ENCODE measurements around the gene ELFN2. TPM values are rescaled to one million over a fixed set of nuclear protein-coding genes. Genes with fewer than 3 reads are reported as not detected.

Gene ELFN2
- total RNA-seq, 2 experiments from 2014 or later: 0.05 to 0.08 TPM

GRCh38 chr22:37343863-37344734, 83.2 kb downstream of the ELFN2 start:
- ChIA-PET POLR2A (no interaction called here), CTCF (no interaction called here)
- ATAC-seq (no peak), DNase-seq (no peak)
- H3K36me3 Mint-ChIP-seq (ENCODE audit: low read depth): no peaks in the 10 kb centered on the region
- H3K9me3 Mint-ChIP-seq (ENCODE audit: insufficient read depth): no peaks in the 10 kb centered on the region
- H3K27ac Mint-ChIP-seq: no peak overlapping the region
- peaks cover 5% of the 10 kb centered on the region for H3K27me3 Mint-ChIP-seq (ENCODE audit: low read depth)
- H3K4me3 Mint-ChIP-seq: no peak overlapping the region
- no peaks in the 10 kb centered on the region for H3K4me1 Mint-ChIP-seq (ENCODE audit: low read depth)

GRCh38 chr22:37343348-37343747, 83.9 kb downstream of the ELFN2 start:
- DNase-seq (no peak), ATAC-seq (no peak)
- Mint-ChIP-seq H3K9me3 (ENCODE audit: insufficient read depth) (no peaks in the 10 kb centered on the region), H3K27ac (no peak overlapping the region), H3K27me3 (ENCODE audit: low read depth) (peaks cover 7% of the 10 kb centered on the region), H3K4me1 (ENCODE audit: low read depth) (no peaks in the 10 kb centered on the region), H3K36me3 (ENCODE audit: low read depth) (no peaks in the 10 kb centered on the region), H3K4me3 (no peak overlapping the region)
- ChIA-PET CTCF (no interaction called here), POLR2A (no interaction called here)

GRCh38 chr22:37342065-37342464, 85.2 kb downstream of the ELFN2 start:
- H3K27me3 Mint-ChIP-seq (ENCODE audit: low read depth): peaks cover 14% of the 10 kb centered on the region
- no peaks in the 10 kb centered on the region for H3K9me3 Mint-ChIP-seq (ENCODE audit: insufficient read depth)
- H3K4me3 Mint-ChIP-seq: no peak overlapping the region
- POLR2A ChIA-PET: no interaction called here
- no peak overlapping the region for H3K27ac Mint-ChIP-seq
- no peaks in the 10 kb centered on the region for H3K4me1 Mint-ChIP-seq (ENCODE audit: low read depth)
- no peak for DNase-seq
- CTCF ChIA-PET: interaction anchor here (1.3 kb wide), 1 partner anchor 8 kb away, joined by 4 read pairs; no protein-coding TSS in a partner anchor
- H3K36me3 Mint-ChIP-seq (ENCODE audit: low read depth): no peaks in the 10 kb centered on the region
- ATAC-seq: no peak

- no peak for DNase-seq
- Mint-ChIP-seq H3K27me3 (ENCODE audit: low read depth) (peaks cover 25% of the 10 kb centered on the region), H3K4me3 (no peak overlapping the region), H3K9me3 (ENCODE audit: insufficient read depth) (no peaks in the 10 kb centered on the region), H3K27ac (no peak overlapping the region), H3K4me1 (ENCODE audit: low read depth) (no peaks in the 10 kb centered on the region), H3K36me3 (ENCODE audit: low read depth) (no peaks in the 10 kb centered on the region)
- POLR2A ChIA-PET: no interaction called here
- no peak for ATAC-seq
- CTCF ChIA-PET: interaction anchor here (1.1 to 1.8 kb wide), 2 partner anchors 24 to 88 kb away, joined by 3 to 4 read pairs; no protein-coding TSS in a partner anchor
Observed at GRCh38 chr22:37340331-37341262, 86.7 kb downstream of the ELFN2 start.

- ChIA-PET CTCF (no interaction called here), POLR2A (no interaction called here)
- ATAC-seq (no peak), DNase-seq (no peak)
- Mint-ChIP-seq H3K27ac (no peak overlapping the region), H3K4me1 (ENCODE audit: low read depth) (no peaks in the 10 kb centered on the region), H3K4me3 (no peak overlapping the region), H3K27me3 (ENCODE audit: low read depth) (peaks cover 42% of the 10 kb centered on the region), H3K36me3 (ENCODE audit: low read depth) (no peaks in the 10 kb centered on the region), H3K9me3 (ENCODE audit: insufficient read depth) (no peaks in the 10 kb centered on the region)
Observed at GRCh38 chr22:37338539-37339246, 88.6 kb downstream of the ELFN2 start.

GRCh38 chr22:37337204-37337943, 89.9 kb downstream of the ELFN2 start:
- Mint-ChIP-seq H3K36me3 (ENCODE audit: low read depth) (no peaks in the 10 kb centered on the region), H3K4me3 (no peak overlapping the region), H3K27me3 (ENCODE audit: low read depth) (peaks cover 53% of the 10 kb centered on the region), H3K4me1 (ENCODE audit: low read depth) (peaks cover 4% of the 10 kb centered on the region), H3K27ac (no peak overlapping the region), H3K9me3 (ENCODE audit: insufficient read depth) (no peaks in the 10 kb centered on the region)
- no peak for DNase-seq
- no peak for ATAC-seq
- POLR2A ChIA-PET: no interaction called here
- CTCF ChIA-PET: no interaction called here

GRCh38 chr22:37336579-37336978, 90.7 kb downstream of the ELFN2 start:
- DNase-seq (no peak), ATAC-seq (no peak)
- peaks cover 52% of the 10 kb centered on the region for H3K27me3 Mint-ChIP-seq (ENCODE audit: low read depth)
- ChIA-PET CTCF (no interaction called here), POLR2A (no interaction called here)
- H3K36me3 Mint-ChIP-seq (ENCODE audit: low read depth): no peaks in the 10 kb centered on the region
- H3K4me1 Mint-ChIP-seq (ENCODE audit: low read depth): peaks cover 6% of the 10 kb centered on the region
- no peak overlapping the region for H3K4me3 Mint-ChIP-seq
- no peak overlapping the region for H3K27ac Mint-ChIP-seq
- H3K9me3 Mint-ChIP-seq (ENCODE audit: insufficient read depth): no peaks in the 10 kb centered on the region

GRCh38 chr22:37335806-37336199, 91.5 kb downstream of the ELFN2 start:
- Mint-ChIP-seq H3K4me1 (ENCODE audit: low read depth) (peaks cover 7% of the 10 kb centered on the region), H3K36me3 (ENCODE audit: low read depth) (no peaks in the 10 kb centered on the region), H3K9me3 (ENCODE audit: insufficient read depth) (no peaks in the 10 kb centered on the region), H3K27me3 (ENCODE audit: low read depth) (peaks cover 56% of the 10 kb centered on the region), H3K4me3 (no peak overlapping the region), H3K27ac (no peak overlapping the region)
- DNase-seq (no peak), ATAC-seq (no peak)
- POLR2A ChIA-PET: no interaction called here
- CTCF ChIA-PET: no interaction called here

- DNase-seq (no peak), ATAC-seq (no peak)
- Mint-ChIP-seq H3K4me3 (no peak overlapping the region), H3K27me3 (ENCODE audit: low read depth) (peaks cover 56% of the 10 kb centered on the region), H3K9me3 (ENCODE audit: insufficient read depth) (no peaks in the 10 kb centered on the region), H3K4me1 (ENCODE audit: low read depth) (peaks cover 7% of the 10 kb centered on the region), H3K27ac (no peak overlapping the region), H3K36me3 (ENCODE audit: low read depth) (no peaks in the 10 kb centered on the region)
- POLR2A ChIA-PET: no interaction called here
- CTCF ChIA-PET: interaction anchor here (0.9 to 2.6 kb wide), 3 partner anchors 7 to 93 kb away, joined by 4 to 17 read pairs (median 5); no protein-coding TSS in a partner anchor
Observed at GRCh38 chr22:37334859-37335805, 92.1 kb downstream of the ELFN2 start.

GRCh38 chr22:37334461-37334858, 92.8 kb downstream of the ELFN2 start:
- ChIA-PET POLR2A (no interaction called here), CTCF (interaction anchor here (0.6 to 2.6 kb wide), 7 partner anchors 8 to 233 kb away, joined by 3 to 17 read pairs (median 3); no protein-coding TSS in a partner anchor)
- no peaks in the 10 kb centered on the region for H3K9me3 Mint-ChIP-seq (ENCODE audit: insufficient read depth)
- no peak overlapping the region for H3K4me3 Mint-ChIP-seq
- no peak overlapping the region for H3K27ac Mint-ChIP-seq
- H3K27me3 Mint-ChIP-seq (ENCODE audit: low read depth): peaks cover 60% of the 10 kb centered on the region
- ATAC-seq: no peak
- no peak for DNase-seq
- H3K36me3 Mint-ChIP-seq (ENCODE audit: low read depth): no peaks in the 10 kb centered on the region
- peaks cover 7% of the 10 kb centered on the region for H3K4me1 Mint-ChIP-seq (ENCODE audit: low read depth)
